Fibroblast of the aortic adventitia (primary cell): ENCODE measurements around the gene LENEP. TPM values are rescaled to one million over a fixed set of nuclear protein-coding genes. Genes with fewer than 3 reads are reported as not detected.

Experiments
- DNase-seq: peaks from one replicate; pipeline ENCODE4 v3.0.0-alpha.2; 2010; ENCODE audit warnings: low read depth
- H3K4me3 ChIP-seq: 2 replicates; pipeline ENCODE4 v1.5.1; 2011; ENCODE audit warnings: low read depth, mild to moderate bottlenecking, control low read depth, low read length, moderate library complexity
- CTCF ChIP-seq: IDR thresholded peaks from 2 replicates; pipeline ENCODE4 v1.5.1; 2011; ENCODE audit warnings: mild to moderate bottlenecking, low read length, control low read depth, inconsistent platforms; ENCODE audit not compliant: insufficient read depth
- total RNA-seq: library from RNA; depleted of rRNA; stranded (reverse); fragments of >200 nt; gene quantifications from 2 replicates; pipeline ENCODE4 v1.2.3, GENCODE V29; 2012; ENCODE audit warnings: low replicate concordance

Gene LENEP
- total RNA-seq, 1 donor = not detected

- TF ChIP-seq CTCF = no peak
- H3K4me3 ChIP-seq = no peak overlapping the region
- peak; percentile 34 for DNase-seq
Observed at GRCh38 chr1:154987326-154987725, 6.1 kb upstream of the LENEP start.

GRCh38 chr1:154988058-154988954 lies 5.1 kb upstream of the LENEP start:
- DNase-seq = no peak
- TF ChIP-seq CTCF = no peak
- no peak overlapping the region for H3K4me3 ChIP-seq

DNA sequence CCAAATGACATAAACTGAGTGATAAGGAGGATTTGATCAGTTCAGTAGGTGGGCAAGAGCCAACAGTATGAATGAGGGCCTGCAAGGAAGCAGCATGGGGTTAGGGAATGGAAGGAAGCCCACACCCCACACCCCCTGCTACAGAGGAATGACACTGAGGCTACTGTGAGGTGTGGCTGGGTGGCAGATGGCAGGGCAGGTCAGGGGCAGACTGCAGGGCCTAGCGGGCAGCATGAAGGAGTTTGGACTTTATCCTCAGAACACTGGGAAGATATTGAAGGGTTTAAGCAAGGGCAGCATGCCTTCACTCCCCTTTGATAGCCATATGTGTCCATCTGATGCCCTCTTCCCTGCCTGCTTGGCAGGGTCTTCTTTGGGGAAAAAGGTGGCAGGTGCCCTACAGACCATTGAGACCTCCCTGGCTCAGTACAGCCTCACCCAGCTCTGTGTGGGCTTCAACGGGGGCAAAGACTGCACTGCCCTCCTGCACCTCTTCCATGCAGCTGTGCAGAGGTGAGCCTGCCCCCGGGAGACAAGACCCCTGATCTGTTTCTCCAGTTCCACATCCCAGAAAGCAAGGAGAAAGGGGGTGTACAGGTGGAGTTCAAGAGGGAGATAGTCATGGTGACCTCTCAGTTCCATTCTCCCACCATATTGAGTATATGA lies 4.1 kb upstream of the LENEP start:
- no peak for TF ChIP-seq CTCF
- H3K4me3 ChIP-seq = no peak overlapping the region
- DNase-seq = no peak

GRCh38 chr1:154990276-154990675 lies 3.1 kb upstream of the LENEP start:
- H3K4me3 ChIP-seq = no peak overlapping the region
- no peak for TF ChIP-seq CTCF

DNA sequence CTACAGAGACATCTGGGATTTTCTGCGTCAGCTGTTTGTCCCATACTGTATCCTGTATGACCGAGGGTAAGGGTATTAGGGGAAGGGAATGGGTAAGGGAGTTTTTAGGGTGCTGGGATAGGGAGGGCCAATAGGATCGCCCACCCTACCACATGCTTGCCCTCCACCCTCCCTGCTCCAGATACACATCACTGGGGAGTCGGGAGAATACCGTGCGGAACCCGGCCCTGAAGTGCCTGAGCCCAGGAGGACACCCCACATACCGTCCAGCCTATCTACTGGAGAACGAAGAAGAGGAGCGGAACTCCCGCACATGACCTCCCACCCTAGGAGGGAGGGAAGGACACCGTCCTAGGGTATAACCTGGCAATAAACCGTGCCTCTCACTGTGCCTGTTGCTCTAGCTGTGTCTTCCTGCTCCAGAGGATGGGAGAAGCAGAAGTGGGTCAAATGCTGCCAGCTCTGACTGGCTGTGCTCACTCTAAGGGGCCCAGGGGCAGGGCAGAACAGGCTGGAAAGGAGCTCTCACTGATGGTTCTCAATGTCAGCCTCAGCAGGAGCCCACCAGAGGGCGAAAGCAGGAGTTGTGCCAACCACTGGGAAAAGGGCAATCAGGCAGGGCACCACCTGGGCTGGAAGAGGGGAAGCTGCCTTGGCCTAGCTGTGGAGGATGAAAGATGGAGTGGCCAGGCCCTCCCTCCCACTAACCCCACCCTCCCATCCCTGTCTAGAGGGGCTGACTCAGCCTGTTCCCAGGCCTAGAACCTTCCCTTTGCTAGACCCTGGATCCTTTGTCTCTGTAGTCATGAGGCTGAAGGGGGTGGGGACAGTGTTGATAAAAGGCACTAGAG lies 440 bp upstream of the LENEP start:
- TF ChIP-seq CTCF = peak; percentile 15
- DNase-seq = peak; percentile 51
- H3K4me3 ChIP-seq = no peak overlapping the region

More at GRCh38 chr1:154990276-154990675, 3.1 kb upstream of the LENEP start:
- no peak for DNase-seq

DNA sequence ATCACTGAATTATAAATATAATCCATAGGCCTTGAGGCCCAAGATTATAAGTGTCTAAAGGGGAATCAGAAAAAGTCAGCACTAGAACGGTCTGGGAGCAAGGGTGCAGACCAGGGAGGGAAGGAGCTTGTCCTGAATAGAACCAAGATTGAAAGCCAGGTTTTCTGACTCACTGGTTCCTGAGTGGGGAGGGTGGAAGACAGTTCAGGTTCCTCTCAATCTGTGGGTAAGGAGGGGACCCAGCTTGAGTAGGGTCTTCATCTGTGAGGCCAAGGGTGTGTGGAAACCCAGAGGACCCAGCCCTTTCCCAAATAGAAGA lies 842 bp downstream of the LENEP start:
- peak; percentile 20 for DNase-seq
- no peak overlapping the region for H3K4me3 ChIP-seq
- no peak for TF ChIP-seq CTCF
